ENCODE measurements around the gene KCTD1. TPM values are rescaled to one million over a fixed set of nuclear protein-coding genes. Genes with fewer than 3 reads are reported as not detected.
A peak's percentile ranks its signal among the peaks of the same experiment; 100 is the strongest.

The KCTD1 gene
- total and polyA plus RNA-seq, 2 of the 4 experiments (the other 2 are of a cell fraction): 5.0 to 5.8 TPM

GRCh38 chr18:26457611-26458353, 90.6 kb downstream of the KCTD1 start:
- H3K18ac ChIP-seq (ENCODE audit: low read depth, low read length): no peak overlapping the region
- WGBS, 2 experiments (ENCODE audit: extremely low coverage in 2 of 2, insufficient read length in 1 of 2): 86% methylated on average over 4 of the region's 22 CpGs; no CpG with 5 or more reads in 1 of the 2 experiments
- in situ Hi-C loops (cut with MboI; ENCODE audit: low sequenced_read_pairs) (no loop called here), intact Hi-C loops (cut with micrococcal nuclease) (no loop called here), dilution Hi-C loops (cut with HindIII; ENCODE audit: low sequenced_read_pairs, unreplicated experiment) (no loop called here)
- no peak overlapping the region for H3K27ac ChIP-seq (ENCODE audit: insufficient read depth, low read length)
- no peak overlapping the region for H3K4me2 ChIP-seq (ENCODE audit: low read depth, low read length)
- CTCF ChIA-PET: no interaction called here
- no peak overlapping the region; the same call in none of the 2 replicates for H2AK5ac ChIP-seq (ENCODE audit: low read depth, low read length)
- DNase-seq: no peak
- no peak overlapping the region for H2AFZ ChIP-seq (replicated peaks; ENCODE audit: low read length, poor library complexity)
- peaks cover 7% of the 10 kb centered on the region for H3K36me3 ChIP-seq (ENCODE audit: control insufficient read depth, insufficient read depth, low read length)
- H2BK5ac ChIP-seq (ENCODE audit: low read depth, low read length, poor library complexity, severe bottlenecking): no peak overlapping the region
- no peaks in the 10 kb centered on the region for H3K9me3 ChIP-seq (ENCODE audit: control insufficient read depth, insufficient read depth, low read length)
- H3K14ac ChIP-seq (replicated peaks; ENCODE audit: low read depth, low read length): no peak overlapping the region
- H3K4ac ChIP-seq (ENCODE audit: low read depth, low read length): no peak overlapping the region
- no peak overlapping the region for H3K23ac ChIP-seq (ENCODE audit: low read depth, low read length)
- H2BK120ac ChIP-seq (ENCODE audit: low read depth, low read length): 0 out of 2 replicates have a peak overlapping the region, but pooled peaks have one; percentile 32
- no TSS peak for BruUV-seq (replicated peaks)
- H4K20me1 ChIP-seq (ENCODE audit: insufficient read depth, low read length): no peaks in the 10 kb centered on the region
- TF ChIP-seq MAZ (IDR thresholded peaks at IDR 0.05; ENCODE audit: borderline replicate concordance, low read depth, low read length): no peak
- no peak for TF ChIP-seq CTCF (conservative IDR thresholded peaks at IDR 0.05; ENCODE audit: low read depth, low read length)
- no peak for TF ChIP-seq MAFK (IDR thresholded peaks at IDR 0.05; ENCODE audit: low read depth, low read length)
- no peak for TF ChIP-seq CHD1 (IDR thresholded peaks at IDR 0.05; ENCODE audit: low read depth, low read length)
- TF ChIP-seq ELK1 (IDR thresholded peaks at IDR 0.05; ENCODE audit: borderline replicate concordance, low read depth, low read length): no peak
- no peak for TF ChIP-seq USF2 (IDR thresholded peaks at IDR 0.05; ENCODE audit: low read depth, low read length)
- no peak for TF ChIP-seq CEBPB (IDR thresholded peaks at IDR 0.05; ENCODE audit: low read depth, low read length)
- no peak for TF ChIP-seq NFE2L2 (IDR thresholded peaks at IDR 0.05; ENCODE audit: low read depth, low read length)
- TF ChIP-seq RFX5 (IDR thresholded peaks at IDR 0.05; ENCODE audit: low read depth, low read length): no peak
- no peak for TF ChIP-seq POLR2A (IDR thresholded peaks at IDR 0.05; ENCODE audit: low read depth, low read length)
- TF ChIP-seq SMC3 (IDR thresholded peaks at IDR 0.05; ENCODE audit: low read depth, low read length): no peak
- no peak for TF ChIP-seq BHLHE40 (IDR thresholded peaks at IDR 0.05; ENCODE audit: low read depth, low read length)
- TF ChIP-seq MXI1 (IDR thresholded peaks at IDR 0.05; ENCODE audit: borderline replicate concordance, low read depth, low read length): no peak
- no peak for TF ChIP-seq RAD21 (IDR thresholded peaks at IDR 0.05; ENCODE audit: low read length)
- TF ChIP-seq RCOR1 (IDR thresholded peaks at IDR 0.05; ENCODE audit: insufficient replicate concordance, low read length): no peak
- H3K56ac ChIP-seq (ENCODE audit: extremely low read depth, insufficient read depth, low read length): no peak overlapping the region
- peaks cover 9% of the 10 kb centered on the region for H3K4me1 ChIP-seq (ENCODE audit: control insufficient read depth, insufficient read depth, low read length)
- no peak overlapping the region for H3K9ac ChIP-seq (ENCODE audit: low read depth, low read length)
- H3K9me1 ChIP-seq (ENCODE audit: insufficient read depth, low read length): peaks cover 14% of the 10 kb centered on the region
- no peaks in the 10 kb centered on the region for H3K27me3 ChIP-seq (ENCODE audit: control insufficient read depth, insufficient read depth, low read length)
- no peaks in the 10 kb centered on the region for H3K79me1 ChIP-seq (ENCODE audit: low read depth in 1 of 2, low read length in 2 of 2)
- POLR2A ChIA-PET (ENCODE audit: unreplicated experiment): no interaction called here
- H4K8ac ChIP-seq (ENCODE audit: low read depth in 2 of 2, low read length in 2 of 2): 0 out of 4 replicates have a peak overlapping the region, but pooled peaks of 1 of the 2 experiments have one; percentile 39
- H4K5ac ChIP-seq (ENCODE audit: low read depth, low read length): no peak overlapping the region
- H2AK9ac ChIP-seq (replicated peaks; ENCODE audit: low read depth, low read length, poor library complexity): no peak overlapping the region
- no peak overlapping the region for H4K91ac ChIP-seq (ENCODE audit: insufficient read depth, low read depth, low read length)
- peak overlapping the region; percentile 84; the same call in 1 of the 3 replicates for H2BK15ac ChIP-seq (ENCODE audit: low read depth, low read length)
- H2BK20ac ChIP-seq (ENCODE audit: low read depth, low read length): peak overlapping the region; percentile 62; the same call in 1 of the 2 replicates
- no peak for ATAC-seq (ENCODE audit: low read depth)
- H3K4me3 ChIP-seq (ENCODE audit: insufficient read depth, low read depth, low read length): no peak overlapping the region
